GM15510 (cell line): ENCODE data around the gene C16orf86.

Experiments used
- POLR2A ChIP-seq: IDR thresholded peaks from 3 replicates; pipeline ENCODE4 v1.6.1; 2011; ENCODE audit warnings: borderline replicate concordance; ENCODE audit not compliant: insufficient read length; ENCODE audit errors: extremely low read depth

The C16orf86 gene

GRCh38 chr16:67672306-67672705 is 5.7 kb downstream of the C16orf86 start:
- no peak for TF ChIP-seq POLR2A

- no peak for TF ChIP-seq POLR2A
Measured at GRCh38 chr16:67672739-67673662, 6.4 kb downstream of the C16orf86 start.

- no peak for TF ChIP-seq POLR2A
Measured at GRCh38 chr16:67673712-67674580, 7.3 kb downstream of the C16orf86 start.

- no peak for TF ChIP-seq POLR2A
Measured at GRCh38 chr16:67674851-67675578, 8.4 kb downstream of the C16orf86 start.

- TF ChIP-seq POLR2A = no peak
Measured at GRCh38 chr16:67675579-67675935, 8.9 kb downstream of the C16orf86 start.

GRCh38 chr16:67675999-67676398 is 9.4 kb downstream of the C16orf86 start:
- TF ChIP-seq POLR2A = no peak

- TF ChIP-seq POLR2A = no peak
Measured at GRCh38 chr16:67676516-67676915, 9.9 kb downstream of the C16orf86 start.

- no peak for TF ChIP-seq POLR2A
Measured at GRCh38 chr16:67676939-67677338, 10.3 kb downstream of the C16orf86 start.

- TF ChIP-seq POLR2A = no peak
Measured at GRCh38 chr16:67677712-67678111, 11.1 kb downstream of the C16orf86 start.

GRCh38 chr16:67678354-67679023 is 11.9 kb downstream of the C16orf86 start:
- TF ChIP-seq POLR2A = no peak

GRCh38 chr16:67679935-67680897 is 13.6 kb downstream of the C16orf86 start:
- TF ChIP-seq POLR2A = no peak

GRCh38 chr16:67683767-67684166 is 17.2 kb downstream of the C16orf86 start:
- TF ChIP-seq POLR2A = no peak
